Astrocyte (in vitro differentiated cells and primary cell): ENCODE measurements around the gene MYPN.

Source experiments
- CTCF ChIP-seq: IDR thresholded peaks from 2 replicates; pipeline ENCODE4 v1.5.1; 2011; ENCODE audit warnings: low read depth, mild to moderate bottlenecking, inconsistent platforms, low read length, moderate library complexity; ENCODE audit not compliant: insufficient read depth
- EZH2 ChIP-seq: IDR thresholded peaks from 2 replicates; pipeline ENCODE4 v1.6.1; 2012; ENCODE audit warnings: mild to moderate bottlenecking, low read length, inconsistent platforms; ENCODE audit not compliant: insufficient read depth

GRCh38 chr10:68239069-68239468, 129.8 kb downstream of the MYPN start:
- no peak for TF ChIP-seq CTCF
- TF ChIP-seq EZH2, result no peak
